Measurements from ENCODE around the gene RBSN.

DNA sequence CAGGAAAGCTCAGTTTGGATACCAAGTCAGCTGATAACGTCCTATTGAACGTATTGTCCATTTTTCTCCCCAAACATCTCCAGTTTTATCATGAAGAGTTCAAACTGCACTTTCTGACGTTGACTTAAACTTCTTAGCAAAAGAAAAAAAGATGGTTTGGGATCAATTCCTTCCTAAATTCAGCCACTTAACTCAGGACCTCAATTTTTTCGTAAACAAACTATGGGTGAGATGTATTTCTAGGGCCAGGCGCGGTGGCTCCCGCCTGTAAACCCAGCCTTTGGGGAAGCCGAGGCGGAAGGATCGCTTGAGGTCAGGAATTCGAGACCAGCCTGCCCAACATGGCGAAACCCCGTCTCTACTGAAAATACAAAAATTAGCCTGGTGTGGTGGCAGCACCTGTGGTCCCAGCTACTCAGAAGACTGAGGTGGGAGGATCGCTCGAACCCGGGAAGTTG is 33.4 kb downstream of the RBSN start:
- TF ChIP-seq, protein P1, sequence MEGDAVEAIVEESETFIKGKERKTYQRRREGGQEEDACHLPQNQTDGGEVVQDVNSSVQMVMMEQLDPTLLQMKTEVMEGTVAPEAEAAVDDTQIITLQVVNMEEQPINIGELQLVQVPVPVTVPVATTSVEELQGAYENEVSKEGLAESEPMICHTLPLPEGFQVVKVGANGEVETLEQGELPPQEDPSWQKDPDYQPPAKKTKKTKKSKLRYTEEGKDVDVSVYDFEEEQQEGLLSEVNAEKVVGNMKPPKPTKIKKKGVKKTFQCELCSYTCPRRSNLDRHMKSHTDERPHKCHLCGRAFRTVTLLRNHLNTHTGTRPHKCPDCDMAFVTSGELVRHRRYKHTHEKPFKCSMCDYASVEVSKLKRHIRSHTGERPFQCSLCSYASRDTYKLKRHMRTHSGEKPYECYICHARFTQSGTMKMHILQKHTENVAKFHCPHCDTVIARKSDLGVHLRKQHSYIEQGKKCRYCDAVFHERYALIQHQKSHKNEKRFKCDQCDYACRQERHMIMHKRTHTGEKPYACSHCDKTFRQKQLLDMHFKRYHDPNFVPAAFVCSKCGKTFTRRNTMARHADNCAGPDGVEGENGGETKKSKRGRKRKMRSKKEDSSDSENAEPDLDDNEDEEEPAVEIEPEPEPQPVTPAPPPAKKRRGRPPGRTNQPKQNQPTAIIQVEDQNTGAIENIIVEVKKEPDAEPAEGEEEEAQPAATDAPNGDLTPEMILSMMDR (IDR thresholded peaks at IDR 0.05), result no peak
- TF ChIP-seq POLR2A (IDR thresholded peaks at IDR 0.05), result no peak

Measured in testis (tissue), 2 donors.